ENCODE measurements around the gene POLD4. TPM values are rescaled to one million over a fixed set of nuclear protein-coding genes. Genes with fewer than 3 reads are reported as not detected.

Gene POLD4
- total and polyA plus RNA-seq, 2 experiments from 2014 or later, result 51.9 to 64.4 TPM

- Histone ChIP-seq H3K27ac (no peak overlapping the region), H3K4me1 (ENCODE audit: low read depth) (peaks cover 7% of the 10 kb centered on the region), H3K9me3 (ENCODE audit: low read depth) (no peaks in the 10 kb centered on the region), H3K4me3 (no peak overlapping the region), H3K36me3 (no peaks in the 10 kb centered on the region), H3K27me3 (peaks cover 18% of the 10 kb centered on the region)
- TF ChIP-seq, protein P1, sequence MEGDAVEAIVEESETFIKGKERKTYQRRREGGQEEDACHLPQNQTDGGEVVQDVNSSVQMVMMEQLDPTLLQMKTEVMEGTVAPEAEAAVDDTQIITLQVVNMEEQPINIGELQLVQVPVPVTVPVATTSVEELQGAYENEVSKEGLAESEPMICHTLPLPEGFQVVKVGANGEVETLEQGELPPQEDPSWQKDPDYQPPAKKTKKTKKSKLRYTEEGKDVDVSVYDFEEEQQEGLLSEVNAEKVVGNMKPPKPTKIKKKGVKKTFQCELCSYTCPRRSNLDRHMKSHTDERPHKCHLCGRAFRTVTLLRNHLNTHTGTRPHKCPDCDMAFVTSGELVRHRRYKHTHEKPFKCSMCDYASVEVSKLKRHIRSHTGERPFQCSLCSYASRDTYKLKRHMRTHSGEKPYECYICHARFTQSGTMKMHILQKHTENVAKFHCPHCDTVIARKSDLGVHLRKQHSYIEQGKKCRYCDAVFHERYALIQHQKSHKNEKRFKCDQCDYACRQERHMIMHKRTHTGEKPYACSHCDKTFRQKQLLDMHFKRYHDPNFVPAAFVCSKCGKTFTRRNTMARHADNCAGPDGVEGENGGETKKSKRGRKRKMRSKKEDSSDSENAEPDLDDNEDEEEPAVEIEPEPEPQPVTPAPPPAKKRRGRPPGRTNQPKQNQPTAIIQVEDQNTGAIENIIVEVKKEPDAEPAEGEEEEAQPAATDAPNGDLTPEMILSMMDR (IDR thresholded peaks at IDR 0.05; ENCODE audit: low read depth, low read length), result no peak
- peak in 1 of 2 donors; percentile 49 for DNase-seq (ENCODE audit: low read depth in 1 of 2, low spot score in 1 of 2)
Observed at GRCh38 chr11:67370351-67371076, 17.2 kb upstream of the POLD4 start.

- Histone ChIP-seq H3K4me3 (no peak overlapping the region), H3K9me3 (ENCODE audit: low read depth) (no peaks in the 10 kb centered on the region), H3K36me3 (no peaks in the 10 kb centered on the region), H3K27me3 (peaks cover 11% of the 10 kb centered on the region), H3K4me1 (ENCODE audit: low read depth) (peaks cover 7% of the 10 kb centered on the region), H3K27ac (no peak overlapping the region)
- no peak for DNase-seq (ENCODE audit: low read depth in 1 of 2, low spot score in 1 of 2)
- TF ChIP-seq, protein P1 (IDR thresholded peaks at IDR 0.05; ENCODE audit: low read depth, low read length), result no peak
Observed at GRCh38 chr11:67369801-67370284, 16.5 kb upstream of the POLD4 start.

DNA sequence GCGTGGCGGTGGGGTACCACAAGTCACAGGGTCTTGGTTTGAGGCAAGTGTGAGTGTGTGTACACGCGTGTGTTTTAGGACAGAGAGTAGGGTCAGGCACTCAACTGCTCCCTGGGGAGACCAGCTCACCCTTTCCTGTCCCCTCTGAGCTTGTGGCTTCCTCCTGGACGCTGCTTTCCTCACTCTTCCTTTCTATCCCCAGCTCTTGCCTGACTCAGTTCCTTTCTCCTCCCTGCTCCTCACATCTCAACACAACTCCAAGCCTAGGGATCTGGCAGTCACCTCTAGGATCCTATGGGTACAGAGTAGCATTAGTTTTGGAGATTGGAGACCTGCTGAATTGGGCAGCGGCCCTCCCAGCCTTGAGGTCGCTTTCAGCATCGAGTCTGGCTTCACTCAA lies 15.9 kb upstream of the POLD4 start:
- no peak overlapping the region for H3K4me3 ChIP-seq
- H3K4me1 ChIP-seq (ENCODE audit: low read depth), result peaks cover 7% of the 10 kb centered on the region
- no peaks in the 10 kb centered on the region for H3K9me3 ChIP-seq (ENCODE audit: low read depth)
- peaks cover 5% of the 10 kb centered on the region for H3K27me3 ChIP-seq
- DNase-seq (ENCODE audit: low read depth in 1 of 2, low spot score in 1 of 2), result no peak
- H3K27ac ChIP-seq, result no peak overlapping the region
- no peaks in the 10 kb centered on the region for H3K36me3 ChIP-seq
- TF ChIP-seq, protein P1 (IDR thresholded peaks at IDR 0.05; ENCODE audit: low read depth, low read length), result no peak

DNA sequence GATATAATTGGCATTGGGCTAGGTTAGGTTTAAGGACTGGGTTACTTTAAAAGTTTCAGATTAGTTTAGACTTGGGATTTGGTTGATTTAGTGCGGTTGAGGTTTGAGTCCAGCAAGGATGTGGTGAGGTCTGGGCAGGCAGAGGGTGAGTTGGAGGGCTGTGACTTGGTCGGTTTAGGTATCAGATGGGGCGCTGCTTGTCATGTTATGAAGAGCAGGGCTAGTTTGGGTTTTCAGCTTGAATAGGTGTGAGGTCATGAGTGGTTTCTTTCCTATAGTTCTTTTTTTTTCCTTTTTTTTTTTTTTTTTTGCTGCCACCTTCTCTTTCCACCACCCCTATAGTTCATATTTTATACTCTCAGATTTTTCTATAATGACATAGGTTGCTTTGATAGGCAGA lies 15.3 kb upstream of the POLD4 start:
- no peaks in the 10 kb centered on the region for H3K27me3 ChIP-seq
- peaks cover 2% of the 10 kb centered on the region for H3K4me1 ChIP-seq (ENCODE audit: low read depth)
- DNase-seq (ENCODE audit: low read depth in 1 of 2, low spot score in 1 of 2), result no peak
- H3K9me3 ChIP-seq (ENCODE audit: low read depth), result no peaks in the 10 kb centered on the region
- no peaks in the 10 kb centered on the region for H3K36me3 ChIP-seq
- H3K4me3 ChIP-seq, result no peak overlapping the region
- TF ChIP-seq, protein P1 (IDR thresholded peaks at IDR 0.05; ENCODE audit: low read depth, low read length), result no peak
- no peak overlapping the region for H3K27ac ChIP-seq

GRCh38 chr11:67367761-67368227 lies 14.4 kb upstream of the POLD4 start:
- no peaks in the 10 kb centered on the region for H3K4me1 ChIP-seq (ENCODE audit: low read depth)
- no peaks in the 10 kb centered on the region for H3K36me3 ChIP-seq
- no peaks in the 10 kb centered on the region for H3K27me3 ChIP-seq
- H3K9me3 ChIP-seq (ENCODE audit: low read depth), result no peaks in the 10 kb centered on the region
- DNase-seq (ENCODE audit: low read depth in 1 of 2, low spot score in 1 of 2), result no peak
- TF ChIP-seq, protein P1 (IDR thresholded peaks at IDR 0.05; ENCODE audit: low read depth, low read length), result no peak
- H3K4me3 ChIP-seq, result no peak overlapping the region
- H3K27ac ChIP-seq, result no peak overlapping the region
